ENCODE results near the gene TSPAN1. TPM values are rescaled to one million over a fixed set of nuclear protein-coding genes. Genes with fewer than 3 reads are reported as not detected.

TSPAN1 gene
- polyA plus RNA-seq, 3 donors, result not detected

DNA sequence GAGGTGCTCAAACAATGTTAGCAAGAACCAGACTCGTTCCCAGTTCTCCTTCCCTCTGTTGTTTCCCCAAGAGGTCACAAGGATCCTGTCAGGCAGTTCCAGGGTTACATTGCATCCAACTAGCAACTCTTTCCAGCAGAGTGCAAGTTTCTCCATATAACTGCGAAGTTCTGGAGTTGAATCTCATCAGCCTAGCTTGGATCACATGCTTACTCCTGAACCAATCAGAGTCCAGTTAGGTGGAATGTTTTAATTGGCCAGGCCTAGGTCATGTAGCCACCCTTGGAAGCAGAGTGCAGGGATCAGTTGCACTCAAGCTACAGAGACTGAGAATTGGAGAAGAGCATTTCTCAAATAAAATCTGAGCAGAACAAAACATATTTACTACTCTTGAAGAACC lies 26.6 kb upstream of the TSPAN1 start:
- TF ChIP-seq, protein P1, sequence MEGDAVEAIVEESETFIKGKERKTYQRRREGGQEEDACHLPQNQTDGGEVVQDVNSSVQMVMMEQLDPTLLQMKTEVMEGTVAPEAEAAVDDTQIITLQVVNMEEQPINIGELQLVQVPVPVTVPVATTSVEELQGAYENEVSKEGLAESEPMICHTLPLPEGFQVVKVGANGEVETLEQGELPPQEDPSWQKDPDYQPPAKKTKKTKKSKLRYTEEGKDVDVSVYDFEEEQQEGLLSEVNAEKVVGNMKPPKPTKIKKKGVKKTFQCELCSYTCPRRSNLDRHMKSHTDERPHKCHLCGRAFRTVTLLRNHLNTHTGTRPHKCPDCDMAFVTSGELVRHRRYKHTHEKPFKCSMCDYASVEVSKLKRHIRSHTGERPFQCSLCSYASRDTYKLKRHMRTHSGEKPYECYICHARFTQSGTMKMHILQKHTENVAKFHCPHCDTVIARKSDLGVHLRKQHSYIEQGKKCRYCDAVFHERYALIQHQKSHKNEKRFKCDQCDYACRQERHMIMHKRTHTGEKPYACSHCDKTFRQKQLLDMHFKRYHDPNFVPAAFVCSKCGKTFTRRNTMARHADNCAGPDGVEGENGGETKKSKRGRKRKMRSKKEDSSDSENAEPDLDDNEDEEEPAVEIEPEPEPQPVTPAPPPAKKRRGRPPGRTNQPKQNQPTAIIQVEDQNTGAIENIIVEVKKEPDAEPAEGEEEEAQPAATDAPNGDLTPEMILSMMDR (IDR thresholded peaks at IDR 0.05), result no peak
- H3K79me2 ChIP-seq (ENCODE audit: insufficient read depth, low read length), result no peaks in the 10 kb centered on the region
- no peak overlapping the region for H3K27ac ChIP-seq (ENCODE audit: low read depth in 1 of 2, low read length in 2 of 2)
- no peaks in the 10 kb centered on the region for H3K4me1 Mint-ChIP-seq
- H3K4me3 Mint-ChIP-seq, result no peak overlapping the region
- H3K27ac Mint-ChIP-seq, result peak overlapping the region in 1 of 7 donors; percentile 36
- no peaks in the 10 kb centered on the region for H3K9me3 ChIP-seq (replicated peaks in 1 of 2; ENCODE audit: control insufficient read depth in 1 of 2, insufficient read depth in 1 of 2, low read length in 2 of 2)
- DNase-seq, result no peak
- no peak overlapping the region for H3K4me2 ChIP-seq (replicated peaks; ENCODE audit: extremely low read depth, low read length, poor library complexity, severe bottlenecking)
- intact Hi-C loops (cut with micrococcal nuclease), result no loop called here
- H3K4me3 ChIP-seq (replicated peaks in 1 of 3; ENCODE audit: low read depth in 2 of 3, low read length in 3 of 3), result no peak overlapping the region
- H3K27me3 ChIP-seq (ENCODE audit: control insufficient read depth in 2 of 2, insufficient read depth in 2 of 2, low read length in 2 of 2), result peaks cover 0 to 2% of the 10 kb centered on the region in 2 donors
- 88% methylated on average over 1 of the region's 2 CpGs for WGBS (ENCODE audit: insufficient coverage)
- peaks cover 3 to 5% (median 4%) of the 10 kb centered on the region in 3 donors for H3K27me3 Mint-ChIP-seq (ENCODE audit: low read depth in 3 of 3)
- H3K9me3 Mint-ChIP-seq, result peaks cover 0 to 5% (median 0%) of the 10 kb centered on the region in 7 donors
- no peak overlapping the region for H3K9ac ChIP-seq (ENCODE audit: insufficient read depth, low read length, poor library complexity, severe bottlenecking)
- no peaks in the 10 kb centered on the region for H3K36me3 Mint-ChIP-seq
- H4K20me1 ChIP-seq (ENCODE audit: insufficient read depth, low read length), result no peaks in the 10 kb centered on the region
- no peaks in the 10 kb centered on the region for H3K4me1 ChIP-seq (ENCODE audit: control insufficient read depth in 1 of 2, insufficient read depth in 2 of 2, low read length in 2 of 2)
- no peaks in the 10 kb centered on the region for H3K36me3 ChIP-seq (replicated peaks in 1 of 2; ENCODE audit: control insufficient read depth in 1 of 2, insufficient read depth in 2 of 2, low read length in 2 of 2)
- no peak overlapping the region for H2AFZ ChIP-seq (ENCODE audit: insufficient read depth, low read depth, low read length, poor library complexity, severe bottlenecking)

DNA sequence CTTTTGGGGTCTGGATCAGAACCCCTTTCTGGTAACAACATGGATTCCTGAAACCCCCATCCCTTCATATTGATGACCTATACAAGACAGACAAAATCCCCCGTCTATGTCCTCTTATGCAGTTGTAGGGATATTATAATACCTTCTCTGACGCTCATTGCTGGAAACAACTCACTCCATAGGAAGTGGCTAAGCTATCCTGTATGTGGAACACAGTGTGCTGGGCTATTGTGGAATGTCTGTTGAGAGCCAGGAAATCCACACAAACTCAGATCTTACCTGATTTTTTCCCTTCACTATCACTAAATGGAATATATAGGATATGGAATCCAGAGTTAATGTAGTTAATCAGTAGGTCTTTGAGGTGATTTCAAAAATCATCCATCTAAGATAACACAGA lies 24.8 kb upstream of the TSPAN1 start:
- intact Hi-C loops (cut with micrococcal nuclease), result no loop called here
- DNase-seq, result no peak
- H3K4me2 ChIP-seq (replicated peaks; ENCODE audit: extremely low read depth, low read length, poor library complexity, severe bottlenecking), result no peak overlapping the region
- no peak overlapping the region for H3K4me3 Mint-ChIP-seq
- TF ChIP-seq, protein P1 (IDR thresholded peaks at IDR 0.05), result no peak
- H4K20me1 ChIP-seq (ENCODE audit: insufficient read depth, low read length), result no peaks in the 10 kb centered on the region
- WGBS (ENCODE audit: insufficient coverage), result no CpG with 5 or more reads among the region's 2 CpGs
- H3K27me3 Mint-ChIP-seq (ENCODE audit: low read depth in 3 of 3), result peaks cover 3 to 5% (median 4%) of the 10 kb centered on the region in 3 donors
- peaks cover 0 to 2% (median 0%) of the 10 kb centered on the region in 7 donors for H3K9me3 Mint-ChIP-seq
- no peak overlapping the region for H3K27ac ChIP-seq (ENCODE audit: low read depth in 1 of 2, low read length in 2 of 2)
- no peak overlapping the region for H2AFZ ChIP-seq (ENCODE audit: insufficient read depth, low read depth, low read length, poor library complexity, severe bottlenecking)
- H3K79me2 ChIP-seq (ENCODE audit: insufficient read depth, low read length), result no peaks in the 10 kb centered on the region
- peak overlapping the region in 1 of 7 donors; percentile 12 for H3K27ac Mint-ChIP-seq
- H3K36me3 Mint-ChIP-seq, result no peaks in the 10 kb centered on the region
- no peak overlapping the region for H3K9ac ChIP-seq (ENCODE audit: insufficient read depth, low read length, poor library complexity, severe bottlenecking)
- no peaks in the 10 kb centered on the region for H3K36me3 ChIP-seq (replicated peaks in 1 of 2; ENCODE audit: control insufficient read depth in 1 of 2, insufficient read depth in 2 of 2, low read length in 2 of 2)
- H3K9me3 ChIP-seq (replicated peaks in 1 of 2; ENCODE audit: control insufficient read depth in 1 of 2, insufficient read depth in 1 of 2, low read length in 2 of 2), result no peaks in the 10 kb centered on the region
- H3K27me3 ChIP-seq (ENCODE audit: control insufficient read depth in 2 of 2, insufficient read depth in 2 of 2, low read length in 2 of 2), result peaks cover 0 to 2% of the 10 kb centered on the region in 2 donors
- no peaks in the 10 kb centered on the region for H3K4me1 ChIP-seq (ENCODE audit: control insufficient read depth in 1 of 2, insufficient read depth in 2 of 2, low read length in 2 of 2)
- no peaks in the 10 kb centered on the region for H3K4me1 Mint-ChIP-seq
- no peak overlapping the region for H3K4me3 ChIP-seq (replicated peaks in 1 of 3; ENCODE audit: low read depth in 2 of 3, low read length in 3 of 3)

All from CD14-positive monocyte (primary cell).